Keratinocyte (primary cell): ENCODE data around the gene IL1RAPL1. TPM values are rescaled to one million over a fixed set of nuclear protein-coding genes. Genes with fewer than 3 reads are reported as not detected.

Source experiments
- DNase-seq: peaks from one replicate; pipeline ENCODE4 v3.0.0-alpha.2; 2011; ENCODE audit warnings: low read depth, missing footprints, low spot score
- FAIRE-seq: peaks from 2 replicates; lab custom pipeline; 2011; peaks lifted over from hg19 to GRCh38; lab: Jason Lieb, UNC
- H2AFZ ChIP-seq: 2 replicates; pipeline ENCODE4 v1.6.0; 2012; ENCODE audit warnings: low read length, control low read depth, inconsistent platforms; ENCODE audit not compliant: control insufficient read depth
- H3K27ac ChIP-seq: 2 replicates; pipeline ENCODE4 v1.5.1; 2011; ENCODE audit warnings: low read length; ENCODE audit not compliant: control insufficient read depth, insufficient read depth
- H3K27me3 ChIP-seq: 3 replicates; pipeline ENCODE4 v1.6.0; 2011; ENCODE audit warnings: low read length; ENCODE audit not compliant: control insufficient read depth, insufficient read depth; ENCODE audit errors: extremely low read depth
- H3K36me3 ChIP-seq, 2 experiments: 2 replicates in 1 of 2; 3 replicates in 1 of 2; pipeline ENCODE4 v1.5.1; 2011; ENCODE audit warnings: low read length in 2 of 2, mild to moderate bottlenecking in 1 of 2; ENCODE audit not compliant: control insufficient read depth in 2 of 2, insufficient read depth in 2 of 2; ENCODE audit errors: extremely low read depth in 1 of 2
- H3K4me1 ChIP-seq: 3 replicates; pipeline ENCODE4 v1.5.1; 2011; ENCODE audit warnings: low read length; ENCODE audit not compliant: control insufficient read depth, insufficient read depth; ENCODE audit errors: extremely low read depth
- H3K4me2 ChIP-seq: 3 replicates; pipeline ENCODE4 v1.6.0; 2011; ENCODE audit warnings: low read depth, low read length; ENCODE audit not compliant: control insufficient read depth, insufficient read depth; ENCODE audit errors: extremely low read depth
- H3K4me3 ChIP-seq, 3 experiments: fragments of 200-600 bp in 1 of 3; sonication (generic) in 1 of 3; 2 replicates in 2 of 3; 3 replicates in 1 of 3; pipeline ENCODE4 v1.5.1; 2011 to 2016; ENCODE audit warnings: low read length in 3 of 3, mild to moderate bottlenecking in 3 of 3, control low read depth in 2 of 3, inconsistent platforms in 1 of 3, low read depth in 1 of 3, mixed read lengths in 1 of 3, mixed run types in 1 of 3, moderate library complexity in 1 of 3; ENCODE audit not compliant: control insufficient read depth in 2 of 3, insufficient read depth in 2 of 3; ENCODE audit errors: extremely low read depth in 1 of 3
- H3K79me2 ChIP-seq: 2 replicates; pipeline ENCODE4 v1.6.0; 2012; ENCODE audit warnings: low read length; ENCODE audit not compliant: control insufficient read depth, insufficient read depth
- H3K9ac ChIP-seq: 3 replicates; pipeline ENCODE4 v1.6.0; 2011; ENCODE audit warnings: low read length; ENCODE audit not compliant: control insufficient read depth, insufficient read depth; ENCODE audit errors: extremely low read depth
- H3K9me1 ChIP-seq: 3 replicates; pipeline ENCODE4 v1.6.0; 2011; ENCODE audit warnings: low read length; ENCODE audit not compliant: control insufficient read depth, insufficient read depth; ENCODE audit errors: extremely low read depth
- H3K9me3 ChIP-seq: 2 replicates; pipeline ENCODE4 v1.5.1; 2012; ENCODE audit warnings: low read depth, low read length; ENCODE audit not compliant: control insufficient read depth
- H4K20me1 ChIP-seq: 3 replicates; pipeline ENCODE4 v1.6.0; 2011; ENCODE audit warnings: low read length; ENCODE audit not compliant: control insufficient read depth, insufficient read depth; ENCODE audit errors: extremely low read depth
- CTCF ChIP-seq, 3 experiments: IDR thresholded peaks in 1 of 3; conservative IDR thresholded peaks in 1 of 3; optimal IDR thresholded peaks in 1 of 3; 2 replicates in 2 of 3; 3 replicates in 1 of 3; pipeline versions ENCODE3 to v1.5.1; 2011; ENCODE audit warnings: low read length in 3 of 3, mild to moderate bottlenecking in 3 of 3, moderate library complexity in 2 of 3, control low read depth in 1 of 3, inconsistent platforms in 1 of 3; ENCODE audit not compliant: insufficient read depth in 2 of 3; ENCODE audit errors: extremely low read depth in 1 of 3
- EZH2 ChIP-seq: IDR thresholded peaks from one replicate; pipeline ENCODE4 v1.6.1; 2012; ENCODE audit warnings: inconsistent platforms, mild to moderate bottlenecking, low read length, moderate library complexity
- dilution Hi-C: fragments of 300-500 bp; cut with MboI; formaldehyde crosslinking; loops from one replicate; pipeline ENCODE4 v1.7.0; 2020; ENCODE audit warnings: low sequenced_read_pairs; ENCODE audit not compliant: extremely low pct_ligation_motif_present
- polyA plus RNA-seq, 5 experiments: library from polyadenylated mRNA; depleted of rRNA in 3 of 5; stranded (reverse) in 3 of 5; stranded (forward) in 1 of 5; unstranded in 1 of 5; fragments of >200 nt; gene quantifications; 1 replicate in 1 of 5; 2 replicates in 3 of 5; 3 replicates in 1 of 5; pipeline versions ENCODE4 v1.2.1 to v1.2.3, GENCODE V29; 2011 to 2012; ENCODE audit warnings: missing spikeins in 2 of 5, low read depth in 1 of 5, low replicate concordance in 1 of 5

Gene IL1RAPL1
- polyA plus RNA-seq, 1 donor (not counting 4 experiments of a cell fraction or from before 2014, with no cell fraction given): 2.8 TPM

- Histone ChIP-seq H3K36me3 (no peaks in the 10 kb centered on the region), H3K9ac (no peak overlapping the region), H3K27ac (no peak overlapping the region), H2AFZ (no peak overlapping the region), H3K9me3 (no peaks in the 10 kb centered on the region), H3K4me3 (no peak overlapping the region), H3K9me1 (no peaks in the 10 kb centered on the region), H4K20me1 (no peaks in the 10 kb centered on the region), H3K4me2 (no peak overlapping the region), H3K27me3 (no peaks in the 10 kb centered on the region), H3K79me2 (no peaks in the 10 kb centered on the region), H3K4me1 (peaks cover 5% of the 10 kb centered on the region)
- DNase-seq: no peak
- dilution Hi-C loops: no loop called here
- TF ChIP-seq EZH2: no peak
- no peak for TF ChIP-seq CTCF (optimal IDR thresholded peaks at IDR 0.05 in 1 of 3, IDR thresholded peaks at IDR 0.05 in 1 of 3, conservative IDR thresholded peaks at IDR 0.05 in 1 of 3; ENCODE audit: extremely low read depth in 1 of 3, insufficient read depth in 2 of 3, low read length in 3 of 3)
- FAIRE-seq: no peak
Observed at GRCh38 chrX:29530501-29530900, 943.3 kb downstream of the IL1RAPL1 start.

GRCh38 chrX:29531336-29531735 is 944.1 kb downstream of the IL1RAPL1 start:
- no peak for DNase-seq
- H3K9me3 ChIP-seq: no peaks in the 10 kb centered on the region
- no peak overlapping the region for H3K4me3 ChIP-seq
- H3K36me3 ChIP-seq: no peaks in the 10 kb centered on the region
- no peak for TF ChIP-seq CTCF (optimal IDR thresholded peaks at IDR 0.05 in 1 of 3, IDR thresholded peaks at IDR 0.05 in 1 of 3, conservative IDR thresholded peaks at IDR 0.05 in 1 of 3; ENCODE audit: extremely low read depth in 1 of 3, insufficient read depth in 2 of 3, low read length in 3 of 3)
- peaks cover 5% of the 10 kb centered on the region for H3K4me1 ChIP-seq
- no peaks in the 10 kb centered on the region for H3K27me3 ChIP-seq
- dilution Hi-C loops: no loop called here
- no peak overlapping the region for H3K27ac ChIP-seq
- no peak overlapping the region for H2AFZ ChIP-seq
- H3K9me1 ChIP-seq: no peaks in the 10 kb centered on the region
- H4K20me1 ChIP-seq: no peaks in the 10 kb centered on the region
- H3K4me2 ChIP-seq: no peak overlapping the region
- no peak for FAIRE-seq
- H3K79me2 ChIP-seq: no peaks in the 10 kb centered on the region
- H3K9ac ChIP-seq: no peak overlapping the region
